ENCODE data around the gene COL6A2. TPM values are rescaled to one million over a fixed set of nuclear protein-coding genes. Genes with fewer than 3 reads are reported as not detected.
"Not testable (repeated sequence)": the region's sequence is repeated elsewhere in the genome, so short reads cannot be mapped to it uniquely, and the experiment has no call there.

COL6A2 gene
- polyA plus RNA-seq, 1 donor = 201 TPM

DNA sequence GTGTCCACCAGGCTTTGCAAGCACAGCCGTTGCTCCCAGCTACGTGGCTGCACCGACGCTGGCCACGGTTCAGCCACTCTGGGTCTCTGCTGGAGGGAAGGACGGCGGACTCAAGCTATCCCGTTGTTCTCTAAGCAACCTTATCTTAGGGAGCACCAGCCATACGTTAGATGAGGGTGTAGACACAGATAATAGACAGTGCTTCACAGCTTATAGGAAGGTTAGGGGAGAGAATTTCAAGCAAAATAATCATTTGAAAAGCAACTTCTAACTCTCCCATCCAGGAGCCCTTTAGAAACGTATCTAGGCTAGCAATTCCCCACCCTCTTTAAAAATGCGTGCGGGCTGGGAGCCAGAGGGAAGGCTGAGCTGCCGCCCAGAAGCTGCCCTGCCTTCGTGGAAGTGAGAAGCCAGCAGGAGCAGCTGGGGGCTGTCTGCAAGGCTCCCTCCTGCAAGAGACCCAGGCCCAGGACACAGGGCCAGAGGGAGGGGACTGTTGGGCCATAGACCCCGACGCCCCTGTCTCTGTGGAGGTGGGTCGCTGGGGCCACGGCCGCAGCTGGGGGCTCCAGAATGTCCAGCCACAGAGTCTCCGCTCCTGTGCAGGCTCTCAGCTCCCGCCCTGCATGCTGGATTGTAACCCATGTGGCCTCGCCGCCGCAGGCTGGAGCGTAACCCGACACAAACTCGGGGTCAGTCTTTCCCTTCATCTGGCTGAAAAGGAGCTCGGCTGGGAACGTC lies 31.2 kb upstream of the COL6A2 start:
- Histone ChIP-seq H3K4me1 (ENCODE audit: control insufficient read depth, insufficient read depth, low read length) (peaks cover 26% of the 10 kb centered on the region), H3K9me3 (ENCODE audit: control insufficient read depth, low read depth, low read length) (peaks cover 6% of the 10 kb centered on the region), H3K27ac (ENCODE audit: low read length) (peak overlapping the region; percentile 72), H3K4me3 (ENCODE audit: low read length) (no peak overlapping the region), H3K36me3 (ENCODE audit: control insufficient read depth, insufficient read depth, low read length) (no peaks in the 10 kb centered on the region), H3K27me3 (ENCODE audit: control insufficient read depth, insufficient read depth, low read length) (peaks cover 26% of the 10 kb centered on the region)
- WGBS (ENCODE audit: insufficient coverage, low lambda C conversion rate) = no CpG with 5 or more reads among the region's 29 CpGs
- DNase-seq = no peak

DNA sequence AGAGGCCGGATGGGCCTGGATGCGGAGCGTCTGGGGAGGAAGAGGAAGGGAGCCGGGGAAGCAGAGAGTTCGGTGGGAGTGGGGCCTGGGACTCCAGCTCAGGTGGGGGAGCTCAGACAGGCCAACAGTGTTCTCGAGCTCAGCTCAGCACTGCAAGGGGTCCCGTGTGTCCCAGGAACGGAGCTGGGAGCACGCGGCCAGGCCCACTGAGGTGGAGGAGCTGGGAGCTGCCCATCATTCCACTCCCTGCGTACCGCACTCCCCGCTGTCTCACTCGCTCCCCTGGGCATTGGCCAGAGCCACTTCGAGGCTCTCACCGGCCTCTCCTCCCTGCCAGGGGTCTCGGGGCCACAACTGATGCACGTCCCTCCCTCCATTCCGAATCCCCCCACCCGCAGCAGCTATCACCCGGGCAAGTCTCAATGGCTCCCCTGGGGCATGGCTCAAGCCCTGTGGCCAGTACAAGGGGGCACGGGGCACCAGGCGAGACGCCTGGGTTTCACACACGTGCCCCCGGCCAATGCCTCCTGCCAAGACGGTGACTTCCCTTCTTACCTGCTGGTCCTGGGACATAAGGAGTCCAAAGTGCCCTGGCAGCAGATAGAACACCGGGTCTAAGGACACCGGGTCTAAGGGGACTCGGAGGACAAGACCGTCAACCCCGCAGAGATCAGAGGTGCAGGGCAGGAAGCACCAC lies 30.3 kb upstream of the COL6A2 start:
- Histone ChIP-seq H3K36me3 (ENCODE audit: control insufficient read depth, insufficient read depth, low read length) (no peaks in the 10 kb centered on the region), H3K4me1 (ENCODE audit: control insufficient read depth, insufficient read depth, low read length) (peaks cover 26% of the 10 kb centered on the region), H3K4me3 (ENCODE audit: low read length) (no peak overlapping the region), H3K9me3 (ENCODE audit: control insufficient read depth, low read depth, low read length) (peaks cover 4% of the 10 kb centered on the region), H3K27me3 (ENCODE audit: control insufficient read depth, insufficient read depth, low read length) (peaks cover 26% of the 10 kb centered on the region), H3K27ac (ENCODE audit: low read length) (peak overlapping the region; percentile 72)
- no CpG with 5 or more reads among the region's 32 CpGs for WGBS (ENCODE audit: insufficient coverage, low lambda C conversion rate)
- no peak for DNase-seq

DNA sequence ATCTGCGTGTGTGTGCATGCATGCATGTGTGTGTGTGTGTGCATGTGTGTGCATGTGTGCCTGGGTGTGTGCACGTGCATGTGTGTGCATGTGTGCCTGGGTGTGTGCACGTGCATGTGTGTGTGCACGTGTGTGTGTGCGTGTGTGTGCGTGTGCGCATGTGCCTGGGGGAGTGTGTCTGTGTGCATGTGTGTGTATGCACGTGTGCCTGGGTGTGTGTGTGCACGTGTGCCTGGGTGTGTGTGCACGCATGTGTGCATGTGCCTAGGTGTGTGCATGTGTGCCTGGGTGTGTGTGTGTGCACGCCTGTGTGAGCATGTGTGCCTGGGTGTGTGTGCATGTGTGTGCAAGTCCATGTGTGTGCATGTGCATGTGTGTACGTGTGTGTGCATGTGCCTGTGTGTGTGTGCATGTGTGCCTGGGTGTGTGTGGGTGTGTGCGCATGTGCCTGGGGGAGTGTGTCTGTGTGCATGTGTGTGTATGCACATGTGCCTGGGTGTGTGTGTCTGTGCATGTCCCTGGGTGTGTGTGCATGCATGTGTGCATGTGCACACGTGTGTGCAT lies 29.3 kb upstream of the COL6A2 start:
- H3K36me3 ChIP-seq (ENCODE audit: control insufficient read depth, insufficient read depth, low read length) = no peaks in the 10 kb centered on the region
- no CpG with 5 or more reads among the region's 14 CpGs for WGBS (ENCODE audit: insufficient coverage, low lambda C conversion rate)
- no peak overlapping the region for H3K4me3 ChIP-seq (ENCODE audit: low read length)
- no peak overlapping the region for H3K27ac ChIP-seq (ENCODE audit: low read length)
- peaks cover 26% of the 10 kb centered on the region for H3K27me3 ChIP-seq (ENCODE audit: control insufficient read depth, insufficient read depth, low read length)
- peaks cover 26% of the 10 kb centered on the region for H3K4me1 ChIP-seq (ENCODE audit: control insufficient read depth, insufficient read depth, low read length)
- H3K9me3 ChIP-seq (ENCODE audit: control insufficient read depth, low read depth, low read length) = peaks cover 4% of the 10 kb centered on the region
- no peak for DNase-seq

DNA sequence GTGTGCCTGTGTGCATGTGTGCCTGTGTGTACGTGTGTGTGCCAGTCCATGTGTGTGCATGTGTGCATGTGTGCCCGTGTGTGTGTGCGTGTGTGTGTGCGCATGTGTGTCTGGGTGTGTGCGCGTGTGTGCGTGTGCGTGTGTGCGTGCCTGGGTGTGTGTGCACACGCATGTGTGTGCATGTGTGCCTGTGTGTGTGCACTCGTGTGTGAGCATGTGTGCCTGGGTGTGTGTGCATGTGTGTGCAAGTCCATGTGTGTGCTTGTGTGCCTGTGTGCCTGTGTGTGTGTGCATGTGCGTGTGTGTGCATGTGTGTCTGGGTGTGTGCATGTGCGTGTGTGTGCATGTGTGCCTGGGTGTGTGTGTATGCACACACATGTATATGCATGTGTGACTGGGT lies 28.7 kb upstream of the COL6A2 start:
- Histone ChIP-seq H3K27me3 (ENCODE audit: control insufficient read depth, insufficient read depth, low read length) (peaks cover 26% of the 10 kb centered on the region), H3K36me3 (ENCODE audit: control insufficient read depth, insufficient read depth, low read length) (no peaks in the 10 kb centered on the region), H3K9me3 (ENCODE audit: control insufficient read depth, low read depth, low read length) (peaks cover 4% of the 10 kb centered on the region)

DNA sequence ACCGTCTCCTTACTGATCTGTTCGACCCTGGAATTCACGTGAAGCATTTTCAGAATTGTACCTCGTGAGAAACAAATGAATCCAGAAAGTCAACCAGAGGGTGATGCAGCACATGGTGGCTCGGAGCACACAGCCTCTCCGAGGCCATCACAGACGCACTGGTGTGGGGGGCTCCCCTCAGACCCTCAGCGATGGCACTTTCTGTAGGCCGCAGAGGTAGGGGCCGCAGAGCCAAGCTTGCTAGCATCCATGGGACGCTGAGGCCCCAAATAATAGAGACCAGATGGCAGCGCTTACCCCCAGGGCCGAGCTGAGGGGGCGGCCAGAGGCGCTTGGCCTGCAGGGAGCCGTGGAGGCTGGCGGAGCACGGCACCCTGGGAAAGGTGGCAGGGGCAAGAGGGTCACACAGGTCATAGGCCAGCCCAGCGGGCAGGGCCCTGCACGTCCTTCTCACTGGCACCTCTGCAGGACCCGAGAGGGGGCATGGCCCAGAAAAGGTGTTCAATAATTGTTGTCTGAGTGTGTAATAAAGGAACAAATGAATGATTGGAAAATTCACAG lies 28.1 kb upstream of the COL6A2 start:
- H3K4me3 ChIP-seq (ENCODE audit: low read length) = no peak overlapping the region
- H3K27me3 ChIP-seq (ENCODE audit: control insufficient read depth, insufficient read depth, low read length) = peaks cover 26% of the 10 kb centered on the region
- no peak overlapping the region for H3K27ac ChIP-seq (ENCODE audit: low read length)
- H3K4me1 ChIP-seq (ENCODE audit: control insufficient read depth, insufficient read depth, low read length) = peaks cover 25% of the 10 kb centered on the region
- H3K36me3 ChIP-seq (ENCODE audit: control insufficient read depth, insufficient read depth, low read length) = no peaks in the 10 kb centered on the region
- WGBS (ENCODE audit: insufficient coverage, low lambda C conversion rate) = no CpG with 5 or more reads among the region's 21 CpGs
- no peak for DNase-seq
- H3K9me3 ChIP-seq (ENCODE audit: control insufficient read depth, low read depth, low read length) = peaks cover 4% of the 10 kb centered on the region

More for the DNA sequence above, 28.7 kb upstream of the COL6A2 start:
- H3K4me1 ChIP-seq (ENCODE audit: control insufficient read depth, insufficient read depth, low read length) = peaks cover 26% of the 10 kb centered on the region
- H3K4me3 ChIP-seq (ENCODE audit: low read length) = no peak overlapping the region
- no peak for DNase-seq
- H3K27ac ChIP-seq (ENCODE audit: low read length) = no peak overlapping the region
- WGBS (ENCODE audit: insufficient coverage, low lambda C conversion rate) = no CpG with 5 or more reads among the region's 13 CpGs

DNA sequence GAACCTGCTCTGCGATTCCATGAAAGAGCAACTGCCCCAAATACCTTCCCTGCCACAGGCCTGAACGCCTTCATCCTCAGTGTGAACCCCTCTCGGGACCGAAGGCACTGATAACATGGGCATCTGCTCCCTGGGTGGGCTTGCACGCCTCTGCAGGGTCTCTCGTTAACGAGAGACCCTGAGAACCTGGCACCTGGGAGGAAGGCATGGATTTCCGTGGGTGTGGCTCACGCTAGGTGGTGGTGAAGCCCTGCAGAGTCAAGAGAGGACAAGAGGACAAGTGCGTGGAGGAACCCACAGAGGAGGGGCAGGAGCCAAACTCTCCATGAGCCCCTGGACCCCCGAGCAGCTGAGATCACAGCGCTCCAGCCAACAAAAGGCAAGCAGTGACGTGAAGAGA lies 26.8 kb upstream of the COL6A2 start:
- no CpG with 5 or more reads among the region's 13 CpGs for WGBS (ENCODE audit: insufficient coverage, low lambda C conversion rate)

DNA sequence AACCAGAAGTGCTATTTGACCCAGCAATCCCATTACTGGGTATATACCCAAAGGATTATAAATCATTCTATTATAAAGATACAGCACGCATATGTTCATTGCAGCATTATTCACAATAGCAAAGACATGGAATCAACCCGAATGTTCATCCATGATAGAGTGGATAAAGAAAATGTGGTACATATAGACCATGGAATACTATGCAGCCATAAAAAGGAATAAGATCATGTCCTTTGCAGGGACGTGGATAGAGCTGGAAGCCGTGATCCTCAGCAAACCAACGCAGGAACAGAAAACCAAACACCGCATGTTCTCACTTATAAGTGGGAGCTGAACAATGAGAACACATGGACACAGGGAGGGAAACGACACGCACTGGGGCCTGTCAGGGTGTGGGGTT lies 21.2 kb upstream of the COL6A2 start:
- H3K27me3 ChIP-seq (ENCODE audit: control insufficient read depth, insufficient read depth, low read length); H3K4me1 ChIP-seq (ENCODE audit: control insufficient read depth, insufficient read depth, low read length); H3K36me3 ChIP-seq (ENCODE audit: control insufficient read depth, insufficient read depth, low read length); H3K9me3 ChIP-seq (ENCODE audit: control insufficient read depth, low read depth, low read length); DNase-seq; H3K4me3 ChIP-seq (ENCODE audit: low read length); H3K27ac ChIP-seq (ENCODE audit: low read length): not testable (repeated sequence)
- WGBS (ENCODE audit: insufficient coverage, low lambda C conversion rate) = no CpG with 5 or more reads among the region's 8 CpGs

More for the DNA sequence above, 26.8 kb upstream of the COL6A2 start:
- Histone ChIP-seq H3K36me3 (ENCODE audit: control insufficient read depth, insufficient read depth, low read length) (no peaks in the 10 kb centered on the region), H3K27ac (ENCODE audit: low read length) (no peak overlapping the region), H3K4me1 (ENCODE audit: control insufficient read depth, insufficient read depth, low read length) (peaks cover 15% of the 10 kb centered on the region), H3K4me3 (ENCODE audit: low read length) (no peak overlapping the region), H3K27me3 (ENCODE audit: control insufficient read depth, insufficient read depth, low read length) (peaks cover 17% of the 10 kb centered on the region), H3K9me3 (ENCODE audit: control insufficient read depth, low read depth, low read length) (peaks cover 4% of the 10 kb centered on the region)
- DNase-seq = no peak

DNA sequence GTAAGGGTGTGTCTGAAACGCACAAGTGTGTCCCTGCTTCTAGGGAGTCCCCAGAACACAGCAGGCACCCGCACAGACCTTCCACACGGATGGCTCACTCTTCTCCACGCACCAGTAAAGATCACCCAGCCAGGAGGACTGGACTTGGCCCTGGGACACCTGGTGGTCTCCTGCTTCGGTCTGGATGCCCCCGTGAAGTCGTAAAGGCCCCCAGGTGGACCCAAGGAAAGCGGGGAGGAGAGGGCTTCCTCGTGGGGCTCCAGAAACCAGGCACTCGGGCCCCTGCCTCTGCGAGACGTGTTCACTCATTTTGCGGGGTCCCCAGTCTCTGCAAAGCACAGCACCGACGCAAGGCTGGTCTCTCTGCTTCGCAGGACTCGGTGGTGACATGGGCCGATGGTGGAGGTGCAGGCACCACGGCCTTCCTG lies 20.2 kb upstream of the COL6A2 start:
- Histone ChIP-seq H3K27me3 (ENCODE audit: control insufficient read depth, insufficient read depth, low read length) (no peaks in the 10 kb centered on the region), H3K4me3 (ENCODE audit: low read length) (no peak overlapping the region), H3K27ac (ENCODE audit: low read length) (no peak overlapping the region), H3K36me3 (ENCODE audit: control insufficient read depth, insufficient read depth, low read length) (no peaks in the 10 kb centered on the region), H3K9me3 (ENCODE audit: control insufficient read depth, low read depth, low read length) (no peaks in the 10 kb centered on the region), H3K4me1 (ENCODE audit: control insufficient read depth, insufficient read depth, low read length) (no peaks in the 10 kb centered on the region)
- DNase-seq = no peak
- no CpG with 5 or more reads among the region's 19 CpGs for WGBS (ENCODE audit: insufficient coverage, low lambda C conversion rate)

DNA sequence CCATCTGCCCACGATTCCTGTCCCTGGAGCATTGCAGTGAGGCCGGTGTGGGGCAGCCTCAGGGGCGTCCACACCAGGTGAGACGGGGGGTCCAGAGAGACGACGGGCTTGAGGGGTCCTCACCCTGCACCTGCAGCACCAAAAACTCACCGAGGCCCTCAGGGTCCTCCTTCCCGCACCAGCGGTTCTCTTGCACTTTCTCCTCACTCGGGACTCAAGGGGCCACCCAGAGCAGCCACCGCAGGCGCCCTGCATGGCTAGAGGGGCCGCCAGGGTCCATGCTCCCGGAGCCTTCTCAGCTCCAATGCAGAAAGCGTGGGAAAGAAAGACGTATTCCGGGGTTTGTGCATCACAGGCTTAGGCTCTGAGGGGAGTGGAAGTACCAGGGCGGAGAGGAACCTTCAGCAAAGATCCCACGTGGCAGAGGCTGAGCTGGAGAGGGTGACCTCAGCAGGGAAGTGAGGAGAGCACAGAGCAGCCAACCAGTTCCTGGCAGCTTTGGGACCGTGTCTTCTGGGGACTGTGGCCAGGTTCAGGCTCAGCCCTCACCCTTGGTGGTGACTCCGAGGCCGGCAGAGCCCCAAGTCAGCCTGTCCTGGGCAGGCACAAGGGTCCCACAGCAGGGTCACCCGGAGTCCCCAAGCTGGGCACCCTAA lies 19.5 kb upstream of the COL6A2 start:
- no peaks in the 10 kb centered on the region for H3K4me1 ChIP-seq (ENCODE audit: control insufficient read depth, insufficient read depth, low read length)
- no peaks in the 10 kb centered on the region for H3K27me3 ChIP-seq (ENCODE audit: control insufficient read depth, insufficient read depth, low read length)
- H3K9me3 ChIP-seq (ENCODE audit: control insufficient read depth, low read depth, low read length) = no peaks in the 10 kb centered on the region
- 80% methylated on average over 1 of the region's 23 CpGs for WGBS (ENCODE audit: insufficient coverage, low lambda C conversion rate)
- no peak overlapping the region for H3K4me3 ChIP-seq (ENCODE audit: low read length)
- DNase-seq = no peak
- H3K36me3 ChIP-seq (ENCODE audit: control insufficient read depth, insufficient read depth, low read length) = no peaks in the 10 kb centered on the region
- no peak overlapping the region for H3K27ac ChIP-seq (ENCODE audit: low read length)

DNA sequence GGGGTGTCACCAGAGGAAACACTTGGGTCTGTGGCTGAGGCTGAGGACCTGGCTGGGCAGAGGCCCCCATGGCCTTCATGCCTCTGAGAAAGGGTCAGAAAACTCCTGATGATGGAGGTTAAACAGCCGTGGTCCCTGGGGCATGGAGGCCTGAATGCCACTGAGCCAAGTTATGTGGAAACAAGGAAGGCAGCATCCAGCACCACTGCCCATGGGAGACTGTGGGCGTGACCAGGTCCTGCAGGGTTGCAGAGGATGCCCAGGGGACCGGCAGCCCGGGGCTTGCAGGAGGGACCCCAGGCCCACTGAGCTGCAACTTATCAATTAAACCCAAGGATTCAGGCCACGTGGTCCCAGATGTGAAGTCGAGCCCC lies 18.9 kb upstream of the COL6A2 start:
- H3K27ac ChIP-seq (ENCODE audit: low read length) = no peak overlapping the region
- H3K4me1 ChIP-seq (ENCODE audit: control insufficient read depth, insufficient read depth, low read length) = no peaks in the 10 kb centered on the region
- no peaks in the 10 kb centered on the region for H3K36me3 ChIP-seq (ENCODE audit: control insufficient read depth, insufficient read depth, low read length)
- no CpG with 5 or more reads among the region's 6 CpGs for WGBS (ENCODE audit: insufficient coverage, low lambda C conversion rate)
- no peak overlapping the region for H3K4me3 ChIP-seq (ENCODE audit: low read length)
- no peak for DNase-seq
- H3K9me3 ChIP-seq (ENCODE audit: control insufficient read depth, low read depth, low read length) = no peaks in the 10 kb centered on the region
- no peaks in the 10 kb centered on the region for H3K27me3 ChIP-seq (ENCODE audit: control insufficient read depth, insufficient read depth, low read length)

All from large intestine (tissue), 3 donors.